IPS DF 4.7 (cell line): ENCODE measurements around the gene INAFM2.

ENCODE experiments used
- DNase-seq: peaks from one replicate; pipeline ENCODE4 v3.0.0-alpha.2; 2013; ENCODE audit warnings: low spot score; ENCODE audit errors: extremely low read depth

INAFM2 gene

GRCh38 chr15:40323239-40323952, at the start of gene INAFM2:
TSS of gene INAFM2 (plus strand) at chr15:40323692. CDS start at chr15:40324056, 364 bp downstream.
- peak; percentile 84 for DNase-seq

GRCh38 chr15:40274350-40275274, 48.9 kb upstream of the INAFM2 start:
- no peak for DNase-seq

- DNase-seq: no peak
Observed at GRCh38 chr15:40275523-40275922, 48.0 kb upstream of the INAFM2 start.

GRCh38 chr15:40275954-40276353, 47.5 kb upstream of the INAFM2 start:
- DNase-seq: no peak

GRCh38 chr15:40276927-40277326, 46.6 kb upstream of the INAFM2 start:
- DNase-seq: no peak

- DNase-seq: no peak
Observed at GRCh38 chr15:40277471-40277870, 46.0 kb upstream of the INAFM2 start.

GRCh38 chr15:40278026-40278425, 45.5 kb upstream of the INAFM2 start:
- DNase-seq: no peak

- DNase-seq: no peak
Observed at GRCh38 chr15:40279437-40280141, 43.9 kb upstream of the INAFM2 start.

GRCh38 chr15:40280260-40281056, 43.0 kb upstream of the INAFM2 start:
- DNase-seq: no peak

- DNase-seq: no peak
Observed at GRCh38 chr15:40281057-40281800, 42.3 kb upstream of the INAFM2 start.

- DNase-seq: no peak
Observed at GRCh38 chr15:40281801-40282146, 41.7 kb upstream of the INAFM2 start.

- DNase-seq: no peak
Observed at GRCh38 chr15:40282147-40282868, 41.2 kb upstream of the INAFM2 start.

- no peak for DNase-seq
Observed at GRCh38 chr15:40282869-40283614, 40.5 kb upstream of the INAFM2 start, which contains the start of gene ANKRD63. TSS of gene ANKRD63 (minus strand) at chr15:40283064. CDS start at chr15:40282586, 478 bp downstream.

- no peak for DNase-seq
Observed at GRCh38 chr15:40283615-40284300, 39.7 kb upstream of the INAFM2 start.

- no peak for DNase-seq
Observed at GRCh38 chr15:40285151-40285550, 38.3 kb upstream of the INAFM2 start.

GRCh38 chr15:40285554-40286011, 37.9 kb upstream of the INAFM2 start:
- DNase-seq: no peak

- DNase-seq: no peak
Observed at GRCh38 chr15:40286061-40286532, 37.4 kb upstream of the INAFM2 start.

- DNase-seq: no peak
Observed at GRCh38 chr15:40286794-40287193, 36.7 kb upstream of the INAFM2 start.
